OCI-M2 (cell line): ENCODE data around the gene PDGFRA.

Source experiments
- DNase-seq: peaks from one replicate; lab custom pipeline; 2025; ENCODE audit not compliant: unreplicated experiment; lab: John Stamatoyannopoulos, UW

The PDGFRA gene

DNA sequence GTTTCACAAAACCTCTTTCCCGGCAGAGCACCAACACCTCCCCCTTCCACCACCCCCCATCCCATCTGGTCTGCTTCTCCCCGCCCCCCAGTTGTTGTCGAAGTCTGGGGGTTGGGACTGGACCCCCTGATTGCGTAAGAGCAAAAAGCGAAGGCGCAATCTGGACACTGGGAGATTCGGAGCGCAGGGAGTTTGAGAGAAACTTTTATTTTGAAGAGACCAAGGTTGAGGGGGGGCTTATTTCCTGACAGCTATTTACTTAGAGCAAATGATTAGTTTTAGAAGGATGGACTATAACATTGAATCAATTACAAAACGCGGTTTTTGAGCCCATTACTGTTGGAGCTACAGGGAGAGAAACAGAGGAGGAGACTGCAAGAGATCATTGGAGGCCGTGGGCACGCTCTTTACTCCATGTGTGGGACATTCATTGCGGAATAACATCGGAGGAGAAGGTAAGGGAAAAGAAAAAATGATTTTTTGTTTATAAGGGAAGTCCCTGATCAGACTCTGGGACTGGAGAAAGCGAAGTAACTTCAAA, at the start of gene PDGFRA:
Gene PDGFRA (plus strand): TSS at position 333 of the 541 bp plus-strand sequence. CDS start 29,476 bp downstream, outside the sequence.
- DNase-seq, result no peak

DNA sequence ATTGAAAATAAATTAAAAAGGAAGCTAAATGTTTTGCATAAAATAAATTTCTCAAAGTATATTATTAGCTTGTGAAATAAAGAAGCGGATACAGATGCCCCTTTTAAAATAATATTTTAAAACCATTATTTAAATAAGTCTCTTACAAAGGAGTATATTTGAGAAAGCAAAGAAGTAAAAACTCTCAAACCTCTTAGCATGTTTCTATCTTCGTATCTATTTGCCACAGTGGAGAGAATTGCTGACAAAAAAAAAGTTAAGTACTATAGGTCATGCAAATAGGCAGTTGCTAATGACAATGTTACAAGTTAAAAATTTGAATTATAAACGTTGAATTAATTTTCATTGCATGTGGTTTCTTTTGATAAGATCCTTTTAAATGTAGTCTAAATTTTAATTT, 44.5 kb upstream of the PDGFRA start:
- DNase-seq, result no peak

DNA sequence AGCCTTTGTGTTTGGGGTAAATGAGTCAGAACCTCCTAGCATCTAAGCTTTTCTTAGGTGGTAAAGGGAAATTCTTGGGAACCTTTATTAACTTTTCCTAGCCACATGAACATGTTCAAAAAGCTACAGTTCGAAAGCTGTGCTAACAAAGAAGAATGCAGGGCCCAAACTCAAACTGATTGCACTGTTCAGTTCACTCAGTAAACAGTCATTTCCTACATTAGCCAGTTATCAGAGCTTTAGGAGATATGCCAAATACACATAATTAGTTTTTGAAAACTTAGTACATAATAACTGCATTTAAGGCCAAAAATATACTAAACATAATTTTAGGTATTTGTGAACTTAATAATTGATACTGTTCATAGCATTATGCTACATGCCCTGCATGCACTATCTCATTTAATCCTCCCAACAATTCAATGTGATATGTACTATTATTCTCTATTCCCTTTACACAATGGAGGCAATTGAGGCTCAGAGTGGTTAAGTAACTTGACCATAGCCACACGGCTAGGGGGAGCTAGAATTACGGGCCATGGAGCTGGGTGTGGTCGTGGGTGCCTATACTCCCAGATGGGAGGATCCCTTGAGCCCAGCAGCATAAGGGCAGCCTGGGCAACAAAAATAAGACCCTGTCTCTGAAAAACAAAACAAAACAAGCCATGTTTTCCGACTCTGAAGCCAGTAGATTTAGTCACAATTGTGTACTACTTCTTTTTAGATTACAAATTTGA, 43.9 kb upstream of the PDGFRA start:
- DNase-seq, result no peak

DNA sequence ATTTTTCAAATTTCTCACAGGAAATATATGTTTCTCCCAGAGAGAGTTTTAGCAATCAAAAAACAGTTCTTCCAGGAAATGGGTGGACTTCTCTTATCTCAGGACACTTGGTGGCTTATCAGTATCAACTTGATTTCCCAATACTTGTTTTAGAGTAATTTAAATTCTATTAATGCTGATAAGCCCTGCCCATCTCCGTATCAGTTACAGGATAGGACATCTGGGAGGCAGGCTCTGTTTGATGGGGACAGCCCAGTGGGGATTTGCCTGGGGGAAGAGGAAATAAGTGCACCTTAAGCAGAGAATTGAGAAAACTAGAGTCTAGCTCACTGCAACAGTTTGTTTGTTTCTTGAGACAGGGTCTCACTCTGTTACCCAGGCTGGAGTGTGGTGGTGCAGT, 43.2 kb upstream of the PDGFRA start:
- no peak for DNase-seq

DNA sequence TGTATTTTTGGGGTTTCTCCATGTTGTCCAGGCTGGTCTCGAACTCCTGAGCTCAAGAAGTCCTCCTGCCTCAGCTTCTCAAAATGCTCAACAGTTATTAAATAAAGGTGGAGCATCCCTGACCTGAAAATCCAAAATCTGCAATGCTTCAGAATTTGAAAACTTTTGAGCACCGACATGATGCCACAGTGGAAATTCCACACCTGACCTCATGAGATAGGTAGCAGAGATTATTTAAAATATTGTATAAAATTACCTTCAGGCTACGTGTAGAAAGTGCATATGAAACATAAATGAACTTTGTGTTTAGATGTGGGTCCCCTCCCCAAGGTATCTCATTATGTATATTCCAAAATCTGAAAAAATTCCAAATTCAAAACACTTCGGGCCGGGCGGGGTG, 42.7 kb upstream of the PDGFRA start:
- no peak for DNase-seq

DNA sequence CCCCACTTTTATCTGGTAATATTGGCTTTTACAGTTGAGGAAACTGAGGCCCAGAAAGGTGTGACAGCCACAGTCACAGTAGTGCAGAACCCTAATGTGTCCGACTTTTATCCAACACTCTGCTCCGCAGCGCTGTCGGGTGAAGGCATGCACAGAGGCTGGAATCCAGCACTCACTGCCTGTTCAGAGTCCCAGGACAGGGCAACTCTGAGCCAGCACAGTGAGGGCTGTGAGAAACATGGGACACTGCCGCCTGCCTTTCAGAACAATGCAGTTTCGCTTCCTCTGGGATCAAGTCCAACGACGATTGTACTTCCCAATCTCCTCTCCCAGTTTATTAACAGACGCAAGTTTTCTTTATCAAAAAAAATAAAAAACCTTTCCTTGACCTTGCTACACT, 41.9 kb upstream of the PDGFRA start:
- DNase-seq, result no peak

DNA sequence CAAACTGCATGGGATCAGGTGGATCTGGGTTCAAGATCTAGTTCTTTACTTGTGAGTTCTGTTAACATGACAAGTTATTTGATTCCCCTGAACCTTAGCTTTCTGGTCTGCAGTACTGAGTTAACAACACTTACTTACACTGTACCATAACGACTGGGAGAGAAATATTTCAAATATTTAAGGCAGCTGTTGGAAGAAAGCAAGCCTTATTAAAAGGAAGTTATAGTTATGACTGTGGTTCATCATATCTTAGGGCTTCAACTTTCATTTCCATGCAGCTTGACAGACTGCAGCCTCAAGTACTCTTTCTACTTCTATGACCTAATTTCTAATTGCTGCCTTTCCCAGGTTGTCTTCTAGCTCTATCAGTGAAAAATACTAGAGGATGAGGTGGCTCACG, 40.0 kb upstream of the PDGFRA start:
- no peak for DNase-seq

DNA sequence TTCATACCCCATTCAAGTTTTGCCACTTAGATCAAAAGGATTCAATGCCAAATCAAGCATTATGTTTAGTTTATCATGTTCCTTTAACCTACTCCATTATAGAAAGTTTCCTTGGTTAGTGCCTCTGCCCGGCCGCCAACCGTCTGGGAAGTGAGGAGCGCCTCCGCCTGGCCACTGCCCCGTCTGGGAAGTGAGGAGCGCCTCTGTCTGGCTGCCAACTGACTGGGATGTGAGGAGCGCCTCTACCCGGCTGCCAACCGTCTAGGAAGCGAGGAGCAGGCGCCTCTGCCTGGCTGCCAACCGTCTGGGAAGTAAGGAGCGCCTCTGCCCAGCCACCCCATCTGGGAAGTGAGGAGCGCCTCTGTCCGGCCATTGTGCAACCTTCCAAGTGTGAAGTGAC, 36.3 kb upstream of the PDGFRA start:
- DNase-seq, result no peak

DNA sequence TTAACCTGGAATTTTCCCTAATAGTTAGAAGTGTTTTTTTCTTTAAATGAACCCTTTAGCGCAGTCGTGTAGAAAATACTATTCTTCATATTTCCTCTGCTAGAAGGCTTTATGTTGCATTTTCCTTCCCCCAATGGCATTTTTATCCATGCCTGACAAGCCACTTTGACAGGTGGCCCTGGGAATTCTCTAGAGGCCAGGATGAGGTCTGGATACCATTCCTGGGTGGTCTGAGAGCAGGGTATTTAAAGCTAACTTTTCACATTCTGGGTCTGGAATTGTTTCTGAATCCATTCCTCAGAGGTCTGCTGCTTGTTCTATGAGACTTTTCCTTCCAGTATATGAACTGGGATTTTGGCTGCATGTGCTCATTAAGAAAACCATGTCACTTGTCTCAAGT, 31.2 kb upstream of the PDGFRA start:
- DNase-seq, result no peak

DNA sequence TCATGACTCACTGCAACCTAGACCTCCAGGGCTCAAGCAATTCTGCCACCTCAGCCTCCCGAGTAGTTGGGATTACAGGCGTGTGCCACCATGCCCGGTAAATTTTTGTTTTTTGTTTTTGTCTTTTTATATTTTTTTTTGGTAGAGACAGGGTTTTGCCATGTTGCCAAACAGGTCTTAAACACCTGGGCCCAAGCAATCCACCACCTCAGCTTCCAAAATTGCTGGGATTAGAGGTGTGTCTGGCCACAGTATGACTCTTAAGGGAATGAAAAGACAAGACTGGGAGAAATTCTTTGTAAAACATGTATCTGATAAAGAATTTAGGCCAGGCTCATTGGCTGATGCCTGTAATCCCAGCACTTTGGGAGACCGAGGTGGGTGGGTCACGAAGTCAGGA, 29.2 kb upstream of the PDGFRA start:
- no peak for DNase-seq

DNA sequence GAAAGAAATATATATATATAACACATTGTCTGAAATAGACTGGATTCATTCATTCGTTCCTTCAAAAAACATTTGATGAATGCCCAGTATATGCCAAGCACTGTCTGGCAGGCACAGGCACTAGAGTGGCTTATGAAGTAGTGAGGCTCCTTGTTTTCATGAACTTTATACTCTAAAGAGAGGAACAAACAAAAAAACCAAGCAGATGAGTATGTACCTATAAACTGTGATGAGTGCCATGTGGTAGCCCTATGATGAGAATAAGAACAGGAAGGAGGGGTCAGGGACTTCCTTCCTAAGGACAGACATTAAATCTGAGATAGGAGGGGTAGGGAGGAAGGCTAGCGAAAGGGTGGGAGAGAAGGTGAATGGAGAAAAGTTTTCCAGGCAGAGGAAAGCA, 19.5 kb upstream of the PDGFRA start:
- no peak for DNase-seq

DNA sequence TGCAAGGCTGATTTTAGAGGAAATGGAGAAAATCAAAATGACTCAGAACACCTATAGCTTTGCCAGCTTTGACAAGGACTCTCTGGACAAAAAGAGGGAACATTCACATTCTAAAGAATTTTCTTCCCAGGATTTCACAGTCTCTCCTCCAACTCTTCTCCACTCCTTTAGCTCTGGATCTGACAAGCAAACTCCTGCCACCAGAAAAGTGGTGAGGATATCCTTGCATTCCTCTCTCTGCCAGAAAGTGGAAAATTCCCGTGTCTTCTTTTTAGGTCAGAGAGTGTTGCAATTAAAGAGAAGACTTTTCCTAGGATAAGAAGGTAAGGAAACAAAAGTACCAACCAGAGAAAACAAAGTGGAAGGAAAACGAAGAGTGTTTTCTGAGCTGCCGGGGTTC, 16.1 kb upstream of the PDGFRA start:
- no peak for DNase-seq

DNA sequence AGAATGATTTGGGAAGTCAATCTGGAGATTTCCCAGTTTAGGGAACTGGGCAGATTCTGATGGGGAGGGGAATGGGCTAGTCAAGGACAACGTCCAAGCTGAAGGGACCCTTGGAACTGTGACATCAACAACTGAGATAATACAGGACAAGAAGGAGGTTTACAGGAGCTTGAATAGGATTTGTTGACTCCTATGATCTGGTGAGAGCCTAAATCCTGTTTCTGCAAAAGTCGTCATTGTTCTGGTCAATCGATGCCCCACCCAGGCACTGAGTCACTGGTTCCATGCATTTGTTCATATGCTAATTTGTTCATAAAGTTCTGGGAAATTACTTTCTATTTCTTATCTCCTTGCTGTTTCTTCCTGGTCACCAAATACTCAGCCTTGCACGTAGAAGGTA, 15.3 kb upstream of the PDGFRA start:
- DNase-seq, result no peak

DNA sequence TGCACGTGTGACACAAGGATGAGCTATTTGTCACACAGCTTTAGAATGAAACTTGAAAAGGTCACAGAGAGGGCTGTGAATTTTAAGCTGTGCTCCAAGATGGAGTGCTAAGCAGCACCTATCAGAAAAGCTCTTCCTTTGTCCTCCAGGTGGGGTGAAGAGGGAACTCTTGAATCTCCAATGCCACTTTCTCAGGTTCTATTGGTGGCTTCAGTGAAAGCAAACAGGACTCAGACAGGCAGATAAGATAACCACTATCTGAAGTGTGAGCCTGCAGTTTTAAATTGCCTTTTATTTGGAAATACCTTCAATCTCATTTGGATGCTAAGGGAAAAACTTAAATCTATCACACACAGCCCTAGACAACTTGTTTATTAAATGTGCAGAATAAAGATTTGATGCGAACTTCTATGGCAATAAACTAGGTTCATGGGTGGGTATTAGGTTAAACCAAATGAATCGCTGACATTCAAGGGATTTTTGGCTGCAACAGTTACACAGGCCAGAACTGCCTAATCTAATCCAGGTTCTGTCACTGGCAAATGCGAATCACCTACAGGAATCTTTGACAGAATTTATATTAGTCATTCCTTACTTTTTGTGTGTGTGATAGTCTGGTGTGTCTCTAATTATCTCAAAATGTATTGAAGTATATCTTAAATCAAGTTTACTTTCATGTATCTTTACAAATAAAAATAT, 13.6 kb upstream of the PDGFRA start:
- no peak for DNase-seq

DNA sequence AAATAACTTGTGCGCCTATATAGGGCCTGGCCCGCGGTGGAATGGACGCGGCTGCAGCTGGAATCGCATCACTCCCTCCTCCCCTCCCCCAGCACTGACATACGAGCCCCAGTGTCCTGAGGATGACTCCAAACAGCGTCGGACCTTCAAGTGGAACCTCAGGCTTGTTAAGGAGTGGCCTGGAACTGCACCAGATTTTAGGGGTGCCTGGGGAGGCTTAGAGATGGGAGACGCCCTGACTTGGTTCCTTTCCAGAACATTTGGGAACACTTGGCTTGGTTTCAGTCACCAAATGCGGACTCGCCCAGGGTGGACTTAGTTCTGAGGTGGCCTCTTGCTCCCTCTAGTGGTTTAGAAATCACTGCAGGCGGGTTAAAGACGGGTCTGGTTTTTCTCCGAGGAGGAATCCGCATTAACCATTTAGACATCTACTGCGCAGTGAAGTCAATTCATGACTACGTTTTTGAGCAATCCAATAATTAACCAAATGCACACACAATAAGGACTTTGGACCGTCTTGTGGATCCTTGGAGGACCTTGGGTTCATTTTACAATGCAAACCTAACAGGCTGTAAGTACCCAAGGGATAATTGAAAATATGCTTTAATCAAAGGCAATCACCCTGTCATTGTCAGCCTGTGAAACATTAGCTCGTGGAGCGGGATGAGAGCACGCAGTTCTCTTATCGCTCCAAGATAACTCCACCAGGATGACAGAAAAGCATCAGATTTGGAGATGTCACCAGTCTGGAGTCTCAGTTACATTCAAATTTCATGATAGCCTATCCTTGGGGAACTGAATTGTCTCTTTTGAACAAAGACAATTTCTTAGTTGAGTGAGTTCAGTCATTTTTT, 11.2 kb upstream of the PDGFRA start:
- DNase-seq, result no peak

DNA sequence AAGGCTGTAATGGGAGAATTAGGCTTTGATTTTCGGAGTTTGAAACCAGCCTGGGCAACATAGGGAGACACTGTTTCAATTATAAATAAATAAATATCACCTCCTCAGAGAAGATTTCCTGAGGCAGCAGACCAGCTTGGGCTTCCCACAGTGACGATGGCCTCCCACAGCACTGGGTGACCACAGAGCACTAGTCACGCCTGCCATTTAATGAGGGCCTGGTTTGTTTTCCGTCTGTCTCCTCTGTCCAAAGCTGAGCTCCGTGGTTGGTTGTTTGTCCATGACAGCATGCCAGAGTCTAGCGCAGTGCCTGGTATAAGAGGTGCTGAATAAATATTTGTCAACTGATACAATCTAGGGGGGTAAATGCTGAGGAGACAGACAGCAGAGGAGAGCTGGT, 10.4 kb upstream of the PDGFRA start:
- no peak for DNase-seq

DNA sequence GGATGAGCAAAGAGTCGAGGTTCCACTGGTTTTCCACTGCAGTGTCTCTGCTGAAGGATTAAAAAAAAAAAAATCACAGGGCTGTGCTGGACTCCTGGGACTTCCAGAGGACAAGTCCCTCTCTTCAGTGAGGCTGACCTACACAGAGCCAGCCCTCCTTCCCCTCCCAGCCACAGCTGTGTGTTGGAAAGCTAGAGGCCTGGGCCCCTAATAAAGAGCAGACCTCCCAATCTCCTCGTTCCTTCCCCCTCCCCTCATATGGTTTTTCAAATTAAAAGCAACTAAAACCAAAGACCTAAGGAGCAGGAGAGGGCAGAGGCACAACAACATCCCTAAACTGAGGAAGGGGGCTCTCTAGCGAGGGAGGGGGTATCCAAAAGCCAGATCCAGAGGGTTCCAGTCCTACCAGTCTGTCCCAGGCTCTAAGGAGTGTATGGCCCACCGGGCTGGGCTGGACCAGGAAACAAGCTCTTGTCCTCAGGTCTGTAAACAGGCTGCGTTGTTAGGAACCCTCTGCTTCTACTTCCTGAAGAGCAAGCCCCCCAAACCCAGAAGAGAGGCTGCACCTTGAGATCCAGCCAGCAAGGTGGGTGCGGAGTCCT, 4.0 kb upstream of the PDGFRA start:
- no peak for DNase-seq

DNA sequence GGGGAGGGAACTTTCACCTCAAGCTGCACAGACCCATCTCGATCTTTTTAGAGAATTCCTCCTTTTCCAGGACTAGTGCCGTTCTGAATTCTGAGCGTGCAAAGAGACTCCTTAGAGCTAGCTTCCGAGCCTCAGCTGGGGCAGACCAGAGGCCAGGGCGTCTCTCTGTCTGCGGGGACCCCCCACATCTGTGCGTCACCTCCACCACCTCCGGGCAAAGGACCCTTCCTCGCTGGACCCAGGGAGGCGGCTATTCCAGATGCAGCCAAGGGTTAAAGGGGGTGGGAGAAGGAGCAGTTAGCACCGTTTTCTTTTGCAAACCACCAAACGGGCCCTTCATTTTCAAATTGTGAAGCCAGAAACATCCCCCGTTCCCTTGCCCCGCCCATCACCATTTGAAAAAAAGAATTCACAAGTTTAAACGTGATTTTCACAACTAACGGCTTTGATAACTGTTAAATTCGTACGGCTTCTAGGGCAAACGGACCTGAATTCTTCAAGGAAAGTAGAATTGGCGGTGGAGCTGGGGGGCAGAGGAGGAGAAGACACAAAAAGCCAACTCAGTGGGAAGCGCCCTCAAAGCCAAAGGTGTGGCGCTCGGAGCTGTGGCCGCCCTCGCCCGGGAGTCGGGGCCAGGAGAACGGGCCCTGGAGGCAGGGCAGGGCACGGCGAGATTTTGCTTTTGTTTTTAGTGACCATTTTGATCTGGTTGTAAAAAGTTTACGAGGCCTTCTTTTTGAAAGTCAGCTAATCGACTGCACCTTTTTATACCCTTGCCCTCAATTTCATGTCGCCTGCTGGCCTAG, 3.3 kb upstream of the PDGFRA start:
- no peak for DNase-seq

DNA sequence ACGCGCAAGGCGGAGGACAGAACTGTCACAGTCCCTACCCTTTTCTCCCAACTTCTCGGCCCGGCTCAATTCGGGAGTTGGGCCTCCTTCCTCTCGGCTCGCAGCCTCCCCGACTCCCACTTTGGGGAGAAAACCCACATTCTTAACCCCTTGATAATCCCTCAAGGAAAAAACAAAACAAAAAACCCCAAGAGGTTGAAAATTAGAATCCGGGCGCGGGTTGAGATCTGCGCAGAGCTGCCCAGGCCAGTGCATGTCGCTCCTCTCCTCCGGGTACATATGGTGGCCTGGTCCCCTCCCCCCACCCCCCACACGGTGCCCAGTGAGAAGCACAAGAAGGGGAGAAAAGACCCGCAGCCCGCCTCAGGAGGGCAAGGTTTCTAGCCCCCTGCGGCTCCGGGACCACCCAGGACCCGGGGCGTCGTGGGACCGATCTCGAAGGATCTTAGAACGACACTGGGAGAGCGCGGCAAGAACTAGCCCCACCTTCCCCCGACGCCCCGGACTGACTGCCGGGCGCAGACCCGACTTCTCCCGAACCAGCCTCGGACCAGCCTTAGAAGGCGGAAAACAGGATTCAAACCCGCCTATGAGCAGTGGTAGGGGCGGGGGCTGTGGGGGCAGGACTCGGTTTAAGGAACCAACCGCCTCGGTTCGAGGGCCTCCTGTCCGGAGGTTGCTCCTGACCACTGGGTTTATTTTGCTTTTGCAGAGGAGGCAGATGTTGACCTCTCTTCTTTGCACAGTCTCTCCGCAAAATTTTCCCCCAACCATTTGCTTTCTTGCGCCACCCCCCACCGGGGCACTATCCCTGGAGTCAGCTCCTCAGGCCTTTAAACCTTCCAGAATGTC, 2.5 kb upstream of the PDGFRA start:
- DNase-seq, result no peak
